ENCODE results near the gene TEDDM1. TPM values are rescaled to one million over a fixed set of nuclear protein-coding genes. Genes with fewer than 3 reads are reported as not detected.

Gene TEDDM1
- total RNA-seq, 3 donors from 2014 or later: not detected

DNA sequence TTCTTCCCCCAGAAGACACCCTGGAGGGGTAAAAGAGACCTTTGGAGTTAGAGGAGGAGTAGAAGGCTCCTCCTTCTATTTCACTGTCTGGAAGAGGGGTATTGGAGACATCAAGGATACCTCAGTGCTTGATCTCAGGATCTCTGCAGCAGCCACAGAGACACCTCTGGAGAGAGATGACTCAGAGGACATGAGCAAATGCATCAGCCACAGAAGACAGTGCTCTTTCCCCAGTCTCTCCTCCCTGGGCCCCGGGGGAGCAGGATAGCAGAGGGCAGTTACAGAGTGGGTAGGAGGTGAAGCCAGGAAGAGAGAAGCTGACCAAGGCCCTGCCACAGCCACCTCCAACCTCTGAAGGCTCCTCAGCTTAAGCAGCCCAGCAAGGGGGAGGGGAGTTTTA, 15.3 kb upstream of the TEDDM1 start:
- no peak for DNase-seq (ENCODE audit: low spot score in 2 of 2)
- no peak overlapping the region for H3K4me3 ChIP-seq
- peaks cover 0 to 5% of the 10 kb centered on the region in 2 donors for H3K27me3 ChIP-seq
- TF ChIP-seq CTCF (IDR thresholded peaks at IDR 0.05) (no peak), POLR2A (IDR thresholded peaks at IDR 0.05) (no peak), POLR2AphosphoS5 (IDR thresholded peaks at IDR 0.05) (no peak)
- intact Hi-C loops (cut with DNase I; ENCODE audit: low total_unique reads): no loop called here
- no peaks in the 10 kb centered on the region for H3K4me1 ChIP-seq
- H3K36me3 ChIP-seq: no peaks in the 10 kb centered on the region
- H3K27ac ChIP-seq: no peak overlapping the region
- no peaks in the 10 kb centered on the region for H3K9me3 ChIP-seq

DNA sequence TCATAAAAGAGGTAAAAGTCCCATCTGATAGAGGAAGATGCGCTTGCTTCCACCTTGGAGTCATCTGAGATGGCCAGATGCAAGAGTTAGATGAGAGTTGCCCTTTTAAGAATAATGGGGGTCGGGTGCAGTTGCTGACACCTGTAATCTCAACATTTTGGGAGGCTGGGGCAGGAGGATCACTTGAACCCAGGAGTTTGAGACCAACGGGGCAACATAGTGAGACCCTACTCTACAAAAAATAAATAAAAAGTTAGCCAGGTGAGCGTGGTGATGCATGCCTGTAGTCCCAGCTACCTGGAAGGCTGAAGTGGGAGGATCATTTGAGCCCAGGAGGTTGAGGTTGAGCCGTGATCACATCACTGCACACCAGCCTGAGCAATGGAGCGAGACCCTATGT, 13.5 kb upstream of the TEDDM1 start:
- no peak overlapping the region for H3K4me3 ChIP-seq
- no peaks in the 10 kb centered on the region for H3K9me3 ChIP-seq
- no peak for DNase-seq (ENCODE audit: low spot score in 2 of 2)
- H3K27me3 ChIP-seq: peaks cover 0 to 5% of the 10 kb centered on the region in 2 donors
- intact Hi-C loops (cut with DNase I; ENCODE audit: low total_unique reads): no loop called here
- no peaks in the 10 kb centered on the region for H3K36me3 ChIP-seq
- no peaks in the 10 kb centered on the region for H3K4me1 ChIP-seq
- no peak overlapping the region for H3K27ac ChIP-seq
- TF ChIP-seq POLR2AphosphoS5 (IDR thresholded peaks at IDR 0.05) (no peak), CTCF (IDR thresholded peaks at IDR 0.05) (no peak), POLR2A (IDR thresholded peaks at IDR 0.05) (no peak)

GRCh38 chr1:182413486-182413885, 13.0 kb upstream of the TEDDM1 start:
- Histone ChIP-seq H3K4me1 (no peaks in the 10 kb centered on the region), H3K27me3 (peaks cover 0 to 5% of the 10 kb centered on the region in 2 donors), H3K27ac (no peak overlapping the region), H3K36me3 (no peaks in the 10 kb centered on the region), H3K9me3 (no peaks in the 10 kb centered on the region), H3K4me3 (no peak overlapping the region)
- no peak for TF ChIP-seq CTCF (IDR thresholded peaks at IDR 0.05)
- no peak for TF ChIP-seq POLR2A (IDR thresholded peaks at IDR 0.05)
- no peak for TF ChIP-seq POLR2AphosphoS5 (IDR thresholded peaks at IDR 0.05)
- intact Hi-C loops (cut with DNase I; ENCODE audit: low total_unique reads): no loop called here
- DNase-seq (ENCODE audit: low spot score in 2 of 2): no peak

DNA sequence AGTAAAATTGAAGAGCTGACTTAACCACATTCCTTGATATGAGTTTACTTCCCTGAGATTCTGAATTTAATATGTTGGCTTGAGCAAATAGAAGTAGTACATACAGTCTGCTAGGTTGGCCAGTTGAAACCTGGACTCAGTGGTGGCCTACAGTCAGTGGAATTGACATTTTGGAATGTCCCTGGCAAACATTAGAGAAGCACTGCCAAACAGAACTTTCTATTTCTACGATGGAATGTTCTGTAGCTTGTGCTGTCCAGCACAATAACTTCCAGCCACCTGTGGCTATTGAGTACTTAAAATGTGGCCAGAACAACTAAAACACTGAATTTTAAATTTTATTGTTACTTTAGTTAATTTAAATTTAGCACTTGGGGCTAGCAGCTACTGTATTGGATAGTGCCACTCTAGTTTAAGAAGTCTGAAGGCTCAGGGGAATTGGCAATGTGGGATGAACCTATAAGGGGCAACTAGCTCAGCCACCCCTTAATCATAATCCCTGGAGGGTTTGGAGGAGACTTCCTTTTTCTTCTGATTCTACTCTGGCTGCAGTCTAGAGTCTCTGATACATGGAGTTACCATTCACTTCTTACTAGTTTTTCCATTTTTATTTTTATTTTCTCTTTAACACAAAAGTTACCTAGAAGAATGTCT, 10.3 kb upstream of the TEDDM1 start:
- no peak overlapping the region for H3K4me3 ChIP-seq
- intact Hi-C loops (cut with DNase I; ENCODE audit: low total_unique reads): no loop called here
- no peaks in the 10 kb centered on the region for H3K9me3 ChIP-seq
- no peaks in the 10 kb centered on the region for H3K36me3 ChIP-seq
- TF ChIP-seq CTCF (IDR thresholded peaks at IDR 0.05) (no peak), POLR2A (IDR thresholded peaks at IDR 0.05) (no peak), POLR2AphosphoS5 (IDR thresholded peaks at IDR 0.05) (no peak)
- H3K27ac ChIP-seq: no peak overlapping the region
- peaks cover 0 to 5% of the 10 kb centered on the region in 2 donors for H3K27me3 ChIP-seq
- DNase-seq (ENCODE audit: low spot score in 2 of 2): no peak
- H3K4me1 ChIP-seq: no peaks in the 10 kb centered on the region

GRCh38 chr1:182410138-182410537, 9.7 kb upstream of the TEDDM1 start:
- H3K9me3 ChIP-seq: no peaks in the 10 kb centered on the region
- H3K27ac ChIP-seq: no peak overlapping the region
- no peak for TF ChIP-seq POLR2AphosphoS5 (IDR thresholded peaks at IDR 0.05)
- no peak for TF ChIP-seq POLR2A (IDR thresholded peaks at IDR 0.05)
- TF ChIP-seq CTCF (IDR thresholded peaks at IDR 0.05): no peak
- H3K27me3 ChIP-seq: peaks cover 0 to 5% of the 10 kb centered on the region in 2 donors
- intact Hi-C loops (cut with DNase I; ENCODE audit: low total_unique reads): no loop called here
- no peak for DNase-seq (ENCODE audit: low spot score in 2 of 2)
- H3K36me3 ChIP-seq: no peaks in the 10 kb centered on the region
- no peak overlapping the region for H3K4me3 ChIP-seq
- H3K4me1 ChIP-seq: no peaks in the 10 kb centered on the region
